ENCODE data around the gene SPEM2. TPM values are rescaled to one million over a fixed set of nuclear protein-coding genes. Genes with fewer than 3 reads are reported as not detected.

SPEM2 gene
- polyA plus RNA-seq, 1 experiment, result not detected

DNA sequence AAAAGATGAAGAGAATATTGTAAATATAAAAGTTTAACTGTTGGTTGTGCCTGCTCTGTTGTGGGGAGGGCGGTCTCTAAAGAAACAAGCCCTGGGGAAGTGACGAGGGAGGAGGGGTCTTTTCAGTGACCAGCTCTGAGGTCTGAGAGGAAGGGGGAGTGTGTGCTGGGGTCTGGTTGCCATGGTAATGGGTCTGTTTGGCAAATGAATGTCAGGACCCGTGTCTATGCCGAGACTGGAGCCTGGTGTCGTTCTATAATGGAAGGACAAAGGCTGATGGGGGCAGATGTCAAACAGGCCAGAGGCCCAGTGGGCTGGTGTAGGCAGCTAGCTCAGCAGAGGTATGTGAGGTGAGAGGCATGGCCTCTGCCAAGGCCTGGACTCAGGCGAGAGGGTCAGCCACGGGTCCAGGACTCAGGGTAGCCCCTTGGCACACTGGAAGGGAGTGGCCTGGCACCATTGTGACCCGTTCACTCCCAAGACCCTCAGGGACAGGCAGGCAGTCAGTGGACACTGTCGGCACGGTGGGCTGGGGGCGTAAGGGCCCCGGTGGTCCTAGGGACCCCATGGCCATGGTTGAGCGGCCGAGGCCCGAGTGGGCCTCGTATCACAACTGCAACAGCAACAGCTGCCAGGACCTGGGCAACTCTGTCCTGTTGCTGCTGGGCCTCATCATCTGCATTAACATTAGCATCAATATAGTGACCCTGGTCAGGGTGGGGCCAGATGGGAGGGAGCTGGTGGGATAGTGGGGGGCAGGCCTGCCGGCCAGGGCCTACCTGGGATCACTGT lies 5.4 kb upstream of the SPEM2 start, which contains the start of gene SPEM1:
Gene SPEM1, plus strand, starts transcription at position 506 of the 792 bp plus-strand sequence. Its CDS starts 61 bp downstream, at position 567.
- Histone ChIP-seq H3K27me3 (ENCODE audit: control insufficient read depth, insufficient read depth, low read length) (no peaks in the 10 kb centered on the region), H3K9me3 (ENCODE audit: control insufficient read depth, insufficient read depth, low read length) (peaks cover 15% of the 10 kb centered on the region; the same call in 1 of the 2 replicates), H3K4me3 (ENCODE audit: low read depth, low read length) (no peak within 1 kb of the TSS), H3K27ac (ENCODE audit: low read depth, low read length) (no peak within 1 kb of the TSS)
- CTCF ChIA-PET, result no interaction called here
- TF ChIP-seq CTCF (IDR thresholded peaks at IDR 0.05; ENCODE audit: low read depth, low read length), result no peak
- DNase-seq (ENCODE audit: low read depth, low spot score), result no peak
- POLR2A ChIA-PET, result interaction anchor here (1.0 to 1.5 kb wide), 2 partner anchors 16 to 141 kb away, joined by 3 read pairs; partner anchors contain the start of gene TMEM256

DNA sequence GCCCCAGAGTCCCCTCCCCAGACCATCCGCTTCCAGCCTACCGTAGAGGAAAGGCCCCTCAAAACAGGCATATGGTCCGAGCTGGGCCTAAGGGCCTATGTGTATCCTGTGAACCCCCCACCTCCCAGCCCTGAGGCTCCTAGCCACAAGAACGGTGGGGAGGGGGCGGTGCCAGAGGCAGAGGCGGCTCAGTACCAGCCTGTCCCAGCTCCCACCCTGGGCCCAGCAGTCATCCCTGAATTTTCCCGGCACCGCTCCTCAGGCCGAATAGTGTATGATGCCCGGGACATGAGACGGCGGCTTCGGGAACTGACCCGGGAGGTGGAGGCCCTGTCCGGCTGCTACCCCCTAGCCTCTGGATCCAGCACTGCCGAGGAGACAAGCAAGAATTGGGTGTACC lies 4.2 kb upstream of the SPEM2 start:
- no peak overlapping the region for H3K4me3 ChIP-seq (ENCODE audit: low read depth, low read length)
- no peak for TF ChIP-seq CTCF (IDR thresholded peaks at IDR 0.05; ENCODE audit: low read depth, low read length)
- DNase-seq (ENCODE audit: low read depth, low spot score), result no peak
- POLR2A ChIA-PET, result interaction anchor here (0.7 to 1.5 kb wide), 3 partner anchors 14 to 139 kb away, joined by 3 read pairs; partner anchors contain the start of genes TMEM102 and TMEM256
- H3K27ac ChIP-seq (ENCODE audit: low read depth, low read length), result no peak overlapping the region
- no peaks in the 10 kb centered on the region for H3K27me3 ChIP-seq (ENCODE audit: control insufficient read depth, insufficient read depth, low read length)
- CTCF ChIA-PET, result no interaction called here
- H3K9me3 ChIP-seq (ENCODE audit: control insufficient read depth, insufficient read depth, low read length), result peaks cover 15% of the 10 kb centered on the region; the same call in 1 of the 2 replicates

DNA sequence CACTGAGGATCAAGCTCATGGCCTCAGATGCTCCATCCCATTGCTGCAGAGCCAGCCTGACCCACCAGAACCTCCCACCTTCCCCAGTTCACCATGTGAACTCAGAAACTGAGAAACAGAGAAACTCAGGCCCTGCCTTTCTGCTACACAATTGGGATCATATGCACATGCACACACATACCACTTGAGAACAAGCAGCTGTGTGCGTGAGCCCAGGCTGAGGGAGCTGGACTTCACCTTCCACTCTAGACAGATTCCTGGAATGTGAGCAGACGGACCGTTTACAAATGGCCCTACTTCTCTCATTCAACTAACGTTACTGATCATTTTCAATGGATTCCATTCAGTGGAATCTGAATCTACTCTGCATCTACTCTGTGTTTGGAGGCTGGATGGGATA lies 1.7 kb upstream of the SPEM2 start:
- DNase-seq (ENCODE audit: low read depth, low spot score), result no peak
- ChIA-PET CTCF (interaction anchor here (0.7 to 0.8 kb wide), 2 partner anchors 22 to 166 kb away, joined by 6 to 7 read pairs; no protein-coding TSS in a partner anchor), POLR2A (interaction anchor here (0.5 to 0.6 kb wide), 2 partner anchors 61 to 74 kb away, joined by 3 to 5 read pairs; no protein-coding TSS in a partner anchor)
- H3K27me3 ChIP-seq (ENCODE audit: control insufficient read depth, insufficient read depth, low read length), result peaks cover under 1% of the 10 kb centered on the region
- H3K4me3 ChIP-seq (ENCODE audit: low read depth, low read length), result no peak overlapping the region
- H3K9me3 ChIP-seq (ENCODE audit: control insufficient read depth, insufficient read depth, low read length), result peaks cover 15% of the 10 kb centered on the region; the same call in 1 of the 2 replicates
- H3K27ac ChIP-seq (ENCODE audit: low read depth, low read length), result no peak overlapping the region
- TF ChIP-seq CTCF (IDR thresholded peaks at IDR 0.05; ENCODE audit: low read depth, low read length), result no peak

DNA sequence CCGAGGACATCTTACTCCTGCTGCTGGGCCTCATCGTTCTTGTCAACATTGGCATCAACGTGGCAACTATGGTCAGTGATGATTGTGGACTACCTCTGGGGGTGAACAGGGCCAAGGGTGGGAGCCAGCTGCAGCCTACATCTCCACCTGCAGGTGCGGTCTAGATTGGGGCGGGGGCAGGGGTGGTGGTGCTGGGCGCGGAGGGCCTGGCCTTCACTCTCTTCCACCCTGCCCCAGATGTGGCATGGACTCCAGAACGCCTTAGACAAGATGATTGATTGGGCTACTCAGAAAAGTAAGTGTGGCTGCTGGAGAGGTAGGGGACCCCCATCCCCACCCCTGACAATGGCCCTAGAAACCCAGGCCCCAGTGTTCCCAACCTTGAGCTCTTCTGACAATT lies 340 bp downstream of the SPEM2 start:
- Histone ChIP-seq H3K27me3 (ENCODE audit: control insufficient read depth, insufficient read depth, low read length) (peaks cover 3% of the 10 kb centered on the region), H3K27ac (ENCODE audit: low read depth, low read length) (no peak overlapping the region), H3K9me3 (ENCODE audit: control insufficient read depth, insufficient read depth, low read length) (peaks cover 7% of the 10 kb centered on the region; the same call in 1 of the 2 replicates), H3K4me3 (ENCODE audit: low read depth, low read length) (no peak overlapping the region)
- no peak for TF ChIP-seq CTCF (IDR thresholded peaks at IDR 0.05; ENCODE audit: low read depth, low read length)
- POLR2A ChIA-PET, result interaction anchor here (1.1 kb wide), 1 partner anchor 22 kb away, joined by 4 read pairs; the partner anchor contains the start of gene TMEM256
- CTCF ChIA-PET, result interaction anchor here (1.1 to 1.6 kb wide), 2 partner anchors 12 to 135 kb away, joined by 3 read pairs; no protein-coding TSS in a partner anchor
- no peak for DNase-seq (ENCODE audit: low read depth, low spot score)

All from AG04450 (cell line).